Natural killer cell treated with Interleukin-12 subunit alpha and Interleukin-12 subunit beta and Interleukin-15 and Interleukin-18, amount 100 ng/mL, for 72 hours (primary cell): Measurements from ENCODE around the gene RPS13. TPM values are rescaled to one million over a fixed set of nuclear protein-coding genes. Genes with fewer than 3 reads are reported as not detected.
A peak's percentile ranks its signal among the peaks of the same experiment; 100 is the strongest.
"Not testable (repeated sequence)": the region's sequence is repeated elsewhere in the genome, so short reads cannot be mapped to it uniquely, and the experiment has no call there.

Experiments
- ATAC-seq, 2 donors: fragments of 150-1000 bp; cut with Tn5 transposase in 1 of 2; sonication (Bioruptor Pico), chemical (Tn5 transposase) in 1 of 2; 2 replicates each; pipeline ENCODE4 v1.10.0; 2021
- DNase-seq: peaks from one replicate; pipeline ENCODE4 v3.0.0; 2022; ENCODE audit warnings: low spot score
- H3K27ac Mint-ChIP-seq, 2 donors: 1 replicate in 1 of 2; 2 replicates in 1 of 2; pipeline ENCODE4 v1.8.0; 2022; ENCODE audit warnings: mixed read lengths in 2 of 2, mild to moderate bottlenecking in 1 of 2, moderate library complexity in 1 of 2
- H3K27me3 Mint-ChIP-seq, 2 donors: 1 replicate in 1 of 2; 2 replicates in 1 of 2; pipeline ENCODE4 v1.8.0; 2022; ENCODE audit warnings: mixed read lengths in 2 of 2
- H3K36me3 Mint-ChIP-seq: one replicate; pipeline ENCODE4 v1.8.0; 2022; ENCODE audit warnings: mixed read lengths
- H3K4me1 Mint-ChIP-seq, 2 donors: 1 replicate in 1 of 2; 2 replicates in 1 of 2; pipeline ENCODE4 v1.8.0; 2022; ENCODE audit warnings: low read depth in 2 of 2, mixed read lengths in 2 of 2, mild to moderate bottlenecking in 1 of 2
- H3K4me3 Mint-ChIP-seq: one replicate; pipeline ENCODE4 v1.8.0; 2022; ENCODE audit warnings: mixed read lengths
- H3K9me3 Mint-ChIP-seq: 2 replicates; pipeline ENCODE4 v1.8.0; 2022; ENCODE audit warnings: mixed read lengths
- total RNA-seq, 2 donors: library from RNA; stranded (reverse); gene quantifications; one replicate each; pipeline ENCODE4 v1.2.3, GENCODE V29; 2022

RPS13 gene
- total RNA-seq, result 100 to 1,000 TPM; 688 to 721 TPM

GRCh38 chr11:17077520-17078401, at the start of gene RPS13:
Gene RPS13 (minus strand): TSS chr11:17077667. CDS start chr11:17077641, 26 bp downstream.
- Mint-ChIP-seq H3K36me3 (peaks cover 35% of the 10 kb centered on the region), H3K4me1 (peaks cover 38 to 46% of the 10 kb centered on the region in 2 donors), H3K27me3 (no peaks in the 10 kb centered on the region), H3K9me3 (no peaks in the 10 kb centered on the region), H3K27ac (peak within 1 kb of the TSS; percentile 98 to 99), H3K4me3 (peak within 1 kb of the TSS; percentile 100)
- ATAC-seq (peak; percentile 99 to 100), DNase-seq (peak; percentile 97)

- Mint-ChIP-seq H3K4me3 (no peak overlapping the region), H3K36me3 (no peaks in the 10 kb centered on the region), H3K27me3 (no peaks in the 10 kb centered on the region), H3K27ac (no peak overlapping the region), H3K4me1 (no peaks in the 10 kb centered on the region), H3K9me3 (no peaks in the 10 kb centered on the region)
- ATAC-seq (no peak), DNase-seq (no peak)
Observed at GRCh38 chr11:17121981-17122380, 44.5 kb upstream of the RPS13 start.

- H3K4me1 Mint-ChIP-seq, result peaks cover 5 to 7% of the 10 kb centered on the region in 2 donors
- no peaks in the 10 kb centered on the region for H3K36me3 Mint-ChIP-seq
- H3K27ac Mint-ChIP-seq, result no peak overlapping the region
- H3K4me3 Mint-ChIP-seq, result no peak overlapping the region
- no peaks in the 10 kb centered on the region for H3K9me3 Mint-ChIP-seq
- H3K27me3 Mint-ChIP-seq, result no peaks in the 10 kb centered on the region
- ATAC-seq (no peak), DNase-seq (no peak)
Observed at GRCh38 chr11:17117262-17117661, 39.8 kb upstream of the RPS13 start.

GRCh38 chr11:17116117-17116516, 38.6 kb upstream of the RPS13 start:
- no peaks in the 10 kb centered on the region for H3K36me3 Mint-ChIP-seq
- no peak for ATAC-seq
- H3K4me1 Mint-ChIP-seq, result peaks cover 5 to 7% of the 10 kb centered on the region in 2 donors

GRCh38 chr11:17107745-17108144, 30.3 kb upstream of the RPS13 start:
- not testable (repeated sequence) for H3K4me1 Mint-ChIP-seq, ATAC-seq, H3K27ac Mint-ChIP-seq, H3K27me3 Mint-ChIP-seq, H3K4me3 Mint-ChIP-seq, H3K36me3 Mint-ChIP-seq, DNase-seq, H3K9me3 Mint-ChIP-seq

More at GRCh38 chr11:17116117-17116516, 38.6 kb upstream of the RPS13 start:
- Mint-ChIP-seq H3K4me3 (no peak overlapping the region), H3K27me3 (no peaks in the 10 kb centered on the region), H3K9me3 (no peaks in the 10 kb centered on the region), H3K27ac (no peak overlapping the region)
- DNase-seq, result no peak

- H3K36me3 Mint-ChIP-seq, DNase-seq, H3K27me3 Mint-ChIP-seq, H3K4me1 Mint-ChIP-seq, ATAC-seq, H3K4me3 Mint-ChIP-seq, H3K9me3 Mint-ChIP-seq, H3K27ac Mint-ChIP-seq: not testable (repeated sequence)
Observed at GRCh38 chr11:17105404-17106040, 28.1 kb upstream of the RPS13 start.

- H3K27ac Mint-ChIP-seq, result no peak overlapping the region
- H3K4me1 Mint-ChIP-seq, result peaks cover 0 to 2% of the 10 kb centered on the region in 2 donors
- H3K4me3 Mint-ChIP-seq, result no peak overlapping the region
- no peaks in the 10 kb centered on the region for H3K27me3 Mint-ChIP-seq
- no peak for ATAC-seq
- H3K9me3 Mint-ChIP-seq, result no peaks in the 10 kb centered on the region
- DNase-seq, result no peak
- H3K36me3 Mint-ChIP-seq, result peaks cover 6% of the 10 kb centered on the region
Observed at GRCh38 chr11:17102462-17102861, 25.0 kb upstream of the RPS13 start.

GRCh38 chr11:17098658-17099057, 21.2 kb upstream of the RPS13 start:
- Mint-ChIP-seq H3K4me3 (no peak overlapping the region), H3K27me3 (no peaks in the 10 kb centered on the region), H3K4me1 (no peaks in the 10 kb centered on the region), H3K36me3 (peaks cover 6% of the 10 kb centered on the region), H3K9me3 (no peaks in the 10 kb centered on the region), H3K27ac (peak overlapping the region in 1 of 2 donors; percentile 12)
- DNase-seq (no peak), ATAC-seq (no peak)

GRCh38 chr11:17098038-17098437, 20.6 kb upstream of the RPS13 start:
- Mint-ChIP-seq H3K27me3 (no peaks in the 10 kb centered on the region), H3K9me3 (no peaks in the 10 kb centered on the region), H3K4me3 (no peak overlapping the region), H3K36me3 (peaks cover 6% of the 10 kb centered on the region), H3K27ac (peak overlapping the region in 1 of 2 donors; percentile 12), H3K4me1 (no peaks in the 10 kb centered on the region)
- DNase-seq (no peak), ATAC-seq (no peak)

GRCh38 chr11:17085976-17086375, 8.5 kb upstream of the RPS13 start:
- not testable (repeated sequence) for DNase-seq, H3K9me3 Mint-ChIP-seq, H3K4me3 Mint-ChIP-seq, H3K36me3 Mint-ChIP-seq, H3K4me1 Mint-ChIP-seq, H3K27me3 Mint-ChIP-seq, H3K27ac Mint-ChIP-seq, ATAC-seq

GRCh38 chr11:17077240-17077519, 287 bp downstream of the RPS13 start:
- Mint-ChIP-seq H3K4me1 (peaks cover 38 to 46% of the 10 kb centered on the region in 2 donors), H3K27me3 (no peaks in the 10 kb centered on the region), H3K36me3 (peaks cover 35% of the 10 kb centered on the region), H3K4me3 (peak overlapping the region; percentile 100), H3K9me3 (no peaks in the 10 kb centered on the region), H3K27ac (peak overlapping the region; percentile 98 to 99)
- no peak for DNase-seq
- peak; percentile 31 to 48 for ATAC-seq

GRCh38 chr11:17076517-17077239, 789 bp downstream of the RPS13 start:
- ATAC-seq (no peak), DNase-seq (no peak)
- H3K36me3 Mint-ChIP-seq, result peaks cover 35% of the 10 kb centered on the region
- H3K9me3 Mint-ChIP-seq, result no peaks in the 10 kb centered on the region
- peaks cover 38 to 46% of the 10 kb centered on the region in 2 donors for H3K4me1 Mint-ChIP-seq
- peak overlapping the region; percentile 98 to 99 for H3K27ac Mint-ChIP-seq
- peak overlapping the region; percentile 100 for H3K4me3 Mint-ChIP-seq
- H3K27me3 Mint-ChIP-seq, result no peaks in the 10 kb centered on the region

GRCh38 chr11:17075506-17075905, 2.0 kb downstream of the RPS13 start:
- Mint-ChIP-seq H3K9me3 (no peaks in the 10 kb centered on the region), H3K27me3 (no peaks in the 10 kb centered on the region), H3K4me1 (peaks cover 40 to 46% of the 10 kb centered on the region in 2 donors), H3K36me3 (peaks cover 35% of the 10 kb centered on the region), H3K4me3 (peak overlapping the region; percentile 100), H3K27ac (peak overlapping the region; percentile 83 to 98)
- DNase-seq (no peak), ATAC-seq (no peak)
